ENCODE results near the gene ACAD11.
"Not testable (repeated sequence)": the region's sequence is repeated elsewhere in the genome, so short reads cannot be mapped to it uniquely, and the experiment has no call there.

Gene ACAD11

DNA sequence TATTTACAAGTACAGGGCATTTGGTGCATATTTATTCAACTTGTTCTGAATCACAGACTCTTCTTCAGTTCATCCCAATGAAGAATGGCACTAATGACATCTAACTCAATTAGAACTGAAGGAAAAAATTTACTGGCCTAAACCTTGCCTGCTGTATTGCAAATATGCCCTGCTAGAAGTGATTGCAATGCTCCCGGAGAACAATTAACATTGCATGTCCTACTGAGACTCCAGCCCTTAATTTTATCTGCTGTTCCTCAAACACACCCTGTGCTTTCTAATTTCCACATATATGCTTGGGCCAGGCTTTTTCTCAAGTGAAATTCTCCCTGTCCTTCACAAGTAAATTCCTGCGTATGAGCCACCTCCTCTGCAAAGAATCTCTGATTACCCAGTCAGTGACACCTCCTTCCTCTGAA lies 54.2 kb downstream of the ACAD11 start:
- no peak for DNase-seq (ENCODE audit: low spot score)

DNA sequence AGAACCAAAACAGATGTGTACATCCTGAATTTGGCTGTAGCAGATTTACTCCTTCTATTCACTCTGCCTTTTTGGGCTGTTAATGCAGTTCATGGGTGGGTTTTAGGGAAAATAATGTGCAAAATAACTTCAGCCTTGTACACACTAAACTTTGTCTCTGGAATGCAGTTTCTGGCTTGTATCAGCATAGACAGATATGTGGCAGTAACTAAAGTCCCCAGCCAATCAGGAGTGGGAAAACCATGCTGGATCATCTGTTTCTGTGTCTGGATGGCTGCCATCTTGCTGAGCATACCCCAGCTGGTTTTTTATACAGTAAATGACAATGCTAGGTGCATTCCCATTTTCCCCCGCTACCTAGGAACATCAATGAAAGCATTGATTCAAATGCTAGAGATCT lies 59.0 kb downstream of the ACAD11 start:
- not testable (repeated sequence) for DNase-seq (ENCODE audit: low spot score)

DNA sequence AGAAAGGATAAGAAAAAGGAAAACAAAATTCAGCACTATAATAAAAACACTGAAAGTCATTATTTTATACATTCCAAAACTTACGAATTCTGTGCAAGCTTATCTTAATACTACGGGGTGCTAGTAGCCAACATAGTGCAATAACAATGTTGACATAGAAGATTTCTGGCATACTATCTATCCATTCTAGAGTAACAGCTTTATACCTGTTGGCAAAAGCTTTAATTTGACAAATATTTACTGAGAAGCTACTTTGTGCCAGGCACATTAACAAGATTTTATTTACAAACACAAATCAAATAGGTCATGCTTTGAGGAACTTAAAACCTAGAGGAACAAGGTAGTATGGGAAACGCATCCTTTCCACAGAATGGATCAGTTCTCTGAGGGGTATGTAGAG lies 61.4 kb downstream of the ACAD11 start:
- DNase-seq (ENCODE audit: low spot score) = no peak

DNA sequence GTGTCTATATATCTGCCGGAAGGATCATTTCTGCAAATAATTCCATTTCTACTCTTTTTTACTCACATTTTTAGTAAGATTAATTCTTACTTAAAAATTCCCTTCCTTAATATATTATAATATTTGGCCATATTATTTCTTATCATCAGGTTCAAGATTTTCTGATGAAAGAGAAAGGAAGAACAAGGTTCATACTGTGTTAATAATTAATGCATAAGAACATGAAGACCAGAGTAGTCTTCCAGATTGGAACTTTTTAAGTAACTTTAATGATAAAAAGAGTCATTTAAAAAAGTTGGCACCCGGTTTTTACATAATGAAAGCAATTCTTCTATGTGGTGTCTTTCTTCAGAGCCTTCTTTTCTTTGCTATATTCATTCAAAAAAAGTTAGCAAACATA lies 61.9 kb downstream of the ACAD11 start:
- no peak for DNase-seq (ENCODE audit: low spot score)

- no peak for DNase-seq (ENCODE audit: low spot score)
Measured at GRCh38 chr3:132596816-132597433, 62.7 kb downstream of the ACAD11 start, which contains the start of gene ACKR4. Gene ACKR4, plus strand, starts transcription at chr3:132597270. Its CDS starts 3,128 bp downstream, at chr3:132600398.

- no peak for DNase-seq (ENCODE audit: low spot score)
Measured at GRCh38 chr3:132596326-132596725, 63.3 kb downstream of the ACAD11 start.

DNA sequence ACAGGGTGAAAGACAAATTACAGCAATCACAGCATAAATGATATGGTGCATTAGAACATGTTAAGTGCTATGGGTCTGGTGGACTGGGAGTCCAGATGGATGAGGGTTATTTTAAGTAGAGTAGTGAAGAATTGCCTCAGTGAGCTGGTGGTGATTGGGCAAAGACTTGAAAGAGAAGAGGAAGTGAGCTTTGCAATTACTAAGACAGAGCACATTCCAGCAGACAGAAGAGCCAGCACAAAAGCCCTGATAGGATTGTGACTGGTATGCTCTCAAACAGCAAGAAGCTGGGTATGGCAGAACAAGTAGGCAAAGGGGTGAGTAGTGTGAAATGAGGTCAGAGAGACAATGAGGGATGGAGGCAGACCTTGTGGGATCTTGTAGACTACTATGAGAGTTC lies 64.6 kb downstream of the ACAD11 start:
- DNase-seq (ENCODE audit: low spot score) = no peak

DNA sequence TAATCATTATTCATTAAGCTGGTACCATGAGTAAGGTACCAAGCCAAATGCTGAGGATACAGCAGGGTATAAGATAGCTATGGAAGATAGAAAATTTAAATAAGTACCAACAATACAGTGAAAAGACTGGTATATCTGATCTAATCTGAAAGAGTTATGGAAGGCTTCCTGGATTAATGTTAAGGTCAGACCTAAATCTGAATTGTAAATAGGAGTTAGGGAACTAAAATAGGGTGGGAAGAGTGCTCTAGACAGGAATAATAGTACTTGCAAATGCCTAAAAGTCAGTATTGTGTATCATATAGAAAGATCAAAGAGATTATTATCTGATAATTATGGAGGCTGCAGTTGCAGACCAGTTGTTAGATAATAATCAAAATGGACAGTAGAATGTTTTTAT lies 65.1 kb downstream of the ACAD11 start:
- DNase-seq (ENCODE audit: low spot score) = no peak

GRCh38 chr3:132593947-132594323 lies 65.7 kb downstream of the ACAD11 start:
- DNase-seq (ENCODE audit: low spot score) = no peak

DNA sequence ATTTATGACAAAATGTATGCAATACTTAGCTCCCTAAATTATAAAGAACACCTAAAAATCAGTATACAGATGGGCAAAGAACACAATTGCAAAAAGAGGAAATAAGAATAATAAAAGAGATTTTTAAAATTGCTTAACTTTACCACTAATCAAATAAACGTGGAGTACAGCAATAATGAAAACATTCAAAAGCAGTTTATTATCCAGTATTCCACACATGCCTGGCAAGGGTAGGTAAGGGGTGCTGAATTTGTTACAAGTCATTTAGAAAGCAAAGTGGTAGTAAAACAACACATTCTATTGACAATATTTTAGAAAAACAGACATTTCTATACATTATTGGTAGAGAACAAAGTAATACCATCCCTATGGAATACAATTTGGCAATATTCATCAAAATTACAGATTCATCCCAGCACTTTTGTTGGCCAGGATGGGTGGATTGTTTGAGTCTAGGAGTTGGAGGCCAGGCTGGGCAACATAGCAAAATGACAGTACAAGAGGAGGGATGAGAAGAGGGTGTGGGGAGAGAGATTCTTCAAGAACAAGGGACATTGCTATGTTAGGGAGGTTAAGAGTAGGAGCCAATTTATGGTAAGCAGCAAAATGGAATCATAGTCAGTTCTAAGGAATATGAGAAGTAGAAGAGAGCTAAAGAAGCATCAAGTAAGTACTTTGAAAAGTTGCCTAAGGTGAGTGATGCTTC lies 66.2 kb downstream of the ACAD11 start:
- no peak for DNase-seq (ENCODE audit: low spot score)

GRCh38 chr3:132592216-132592615 lies 67.4 kb downstream of the ACAD11 start:
- no peak for DNase-seq (ENCODE audit: low spot score)

DNA sequence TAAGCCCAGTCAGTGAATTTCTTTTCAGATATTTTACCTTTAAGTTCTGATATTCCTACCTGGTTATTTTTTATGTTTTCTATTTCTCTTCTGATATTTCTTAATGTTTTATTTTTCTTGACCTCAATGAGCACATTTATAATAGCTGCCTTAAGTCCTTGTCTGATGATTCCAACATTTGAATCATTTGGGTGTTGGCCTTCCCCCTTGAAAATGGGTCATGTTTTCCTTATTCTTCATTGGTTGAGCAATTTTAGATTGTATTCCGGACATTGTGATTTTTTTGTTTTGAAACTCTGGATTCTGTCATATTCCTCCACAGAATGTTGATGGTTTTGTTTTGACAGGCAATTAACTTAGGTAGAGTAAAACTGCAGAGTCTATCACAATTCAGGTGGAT lies 72.2 kb downstream of the ACAD11 start:
- no peak for DNase-seq (ENCODE audit: low spot score)

GRCh38 chr3:132573797-132574211 lies 85.8 kb downstream of the ACAD11 start:
- DNase-seq (ENCODE audit: low spot score) = no peak

- DNase-seq (ENCODE audit: low spot score) = no peak
Measured at GRCh38 chr3:132570016-132570415, 89.6 kb downstream of the ACAD11 start.

GRCh38 chr3:132569580-132569979 lies 90.0 kb downstream of the ACAD11 start:
- DNase-seq (ENCODE audit: low spot score) = no peak

DNA sequence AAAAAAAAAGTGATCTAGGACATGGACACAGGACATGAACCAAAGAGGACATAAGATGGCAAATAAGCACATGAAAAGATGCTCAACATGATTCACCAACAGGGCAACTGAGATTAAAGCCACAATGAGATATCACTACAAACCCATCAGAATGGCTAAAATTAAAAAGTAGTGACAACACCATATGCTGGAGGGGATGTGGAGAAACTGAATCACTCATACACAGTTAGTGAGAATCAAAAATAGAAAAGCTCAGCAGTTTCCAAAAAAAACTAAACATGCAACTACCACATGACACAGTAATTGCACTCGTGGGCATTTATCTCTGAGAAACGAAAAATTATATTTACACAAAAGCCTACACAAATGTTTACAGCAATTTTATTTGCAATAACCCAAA lies 90.5 kb downstream of the ACAD11 start:
- DNase-seq (ENCODE audit: low spot score) = no peak

- no peak for DNase-seq (ENCODE audit: low spot score)
Measured at GRCh38 chr3:132568422-132568821, 91.2 kb downstream of the ACAD11 start.

DNA sequence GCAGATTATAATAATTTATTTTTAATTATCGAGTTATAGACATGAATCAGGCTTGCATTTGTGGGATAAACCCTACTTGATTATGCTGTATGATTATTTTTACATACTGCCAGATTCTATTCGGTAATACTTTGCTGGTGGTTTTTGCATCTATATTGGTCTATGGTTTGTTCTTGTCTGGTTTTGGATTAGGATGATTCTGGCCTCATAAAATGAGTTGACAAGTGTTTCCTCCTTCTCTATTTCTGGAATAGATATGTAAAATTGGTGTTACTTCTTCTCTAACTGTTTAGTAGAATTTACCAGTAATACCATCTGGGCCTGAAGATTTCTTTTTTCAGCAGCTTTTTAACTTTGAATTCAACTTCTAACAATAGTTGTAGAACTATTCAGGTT lies 95.5 kb downstream of the ACAD11 start:
- DNase-seq (ENCODE audit: low spot score) = no peak

DNA sequence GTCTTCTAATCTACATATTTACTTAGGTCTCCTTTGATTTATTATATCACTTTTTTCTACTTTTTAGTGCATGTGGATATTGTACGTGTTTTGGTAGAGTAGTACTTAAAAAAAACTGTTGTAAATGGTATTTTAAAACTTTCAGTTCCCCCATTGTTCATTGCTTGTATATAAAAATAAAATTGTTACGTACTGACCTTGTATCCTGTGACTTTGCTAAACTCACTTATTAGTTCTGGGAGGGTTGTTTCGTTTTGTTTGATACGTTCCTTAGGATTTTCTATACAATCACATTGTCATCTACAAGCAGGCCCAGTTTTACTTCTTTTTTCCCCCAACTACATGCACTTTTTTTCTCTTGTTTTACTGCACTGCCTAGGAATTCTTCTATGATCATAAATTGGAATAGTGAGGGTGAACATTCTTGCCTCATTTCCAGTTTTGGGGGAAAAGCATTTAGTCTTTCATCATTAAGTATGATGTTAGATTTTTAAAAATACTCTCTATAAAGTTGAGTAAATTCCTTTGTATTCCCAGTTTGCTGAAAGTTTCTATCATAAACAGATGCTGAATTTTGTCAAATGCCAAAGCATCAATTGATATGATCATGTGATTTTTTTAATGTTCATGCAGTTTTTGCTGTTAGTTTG lies 96.1 kb downstream of the ACAD11 start:
- no peak for DNase-seq (ENCODE audit: low spot score)

- no peak for DNase-seq (ENCODE audit: low spot score)
Measured at GRCh38 chr3:132561003-132561402, 98.6 kb downstream of the ACAD11 start.

DNA sequence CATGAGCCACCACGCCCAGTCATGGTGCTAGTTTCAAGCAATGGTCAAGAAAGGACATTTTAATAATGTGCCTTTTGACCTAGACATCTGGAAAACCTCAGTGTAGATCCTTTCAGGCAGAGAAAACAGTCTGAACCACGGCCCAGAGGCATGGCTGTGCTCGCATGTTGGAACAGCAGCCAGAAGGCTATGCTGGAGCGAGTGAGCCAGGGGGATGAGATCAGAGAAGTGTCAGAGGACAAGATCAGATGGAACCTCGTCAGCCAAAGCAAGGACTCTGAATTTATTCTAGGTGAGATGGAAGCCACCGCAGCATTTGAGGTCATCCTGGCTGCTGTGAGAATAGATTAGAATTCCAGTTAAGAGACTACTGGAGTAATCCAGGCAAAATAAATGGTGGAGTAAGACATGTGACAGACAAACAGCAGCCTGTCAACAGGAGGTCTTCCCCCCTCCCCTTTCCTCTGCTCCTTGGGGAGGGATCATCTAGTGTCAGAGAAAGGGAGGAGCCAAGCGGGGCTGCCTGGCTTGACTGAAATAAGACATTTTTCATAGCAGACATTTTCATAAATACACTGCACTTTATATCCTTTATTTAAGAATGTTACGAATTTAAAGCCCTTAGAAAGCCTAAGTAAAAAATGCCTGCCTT lies 103.0 kb downstream of the ACAD11 start:
- DNase-seq (ENCODE audit: low spot score) = no peak

DNA sequence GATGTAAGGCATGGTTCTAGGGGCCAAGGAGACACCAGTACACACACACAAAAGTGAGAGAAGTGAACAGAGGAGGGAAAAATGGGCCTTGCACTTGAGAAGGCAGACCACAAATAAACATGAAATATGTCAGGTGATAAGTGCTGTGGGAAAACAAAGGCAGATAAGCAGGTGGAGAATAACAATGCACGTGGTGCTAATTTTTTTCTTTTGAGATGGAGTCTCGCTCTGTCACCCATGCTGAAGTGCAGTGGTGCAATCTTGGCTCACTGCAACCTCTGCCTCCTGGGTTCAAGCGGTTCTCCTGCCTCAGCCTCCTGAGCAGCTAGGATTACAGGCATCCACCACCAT lies 103.6 kb downstream of the ACAD11 start:
- not testable (repeated sequence) for DNase-seq (ENCODE audit: low spot score)

All from CD4-positive, alpha-beta T cell treated with Interleukin-2 at 100 ng/mL for 4 hours (primary cell).